Measurements from ENCODE around the gene LRRC8C.

Gene LRRC8C

GRCh38 chr1:89737985-89738510, 105.1 kb downstream of the LRRC8C start:
- DNase-seq: no peak

GRCh38 chr1:89739013-89739843, 106.3 kb downstream of the LRRC8C start:
- no peak for DNase-seq

DNA sequence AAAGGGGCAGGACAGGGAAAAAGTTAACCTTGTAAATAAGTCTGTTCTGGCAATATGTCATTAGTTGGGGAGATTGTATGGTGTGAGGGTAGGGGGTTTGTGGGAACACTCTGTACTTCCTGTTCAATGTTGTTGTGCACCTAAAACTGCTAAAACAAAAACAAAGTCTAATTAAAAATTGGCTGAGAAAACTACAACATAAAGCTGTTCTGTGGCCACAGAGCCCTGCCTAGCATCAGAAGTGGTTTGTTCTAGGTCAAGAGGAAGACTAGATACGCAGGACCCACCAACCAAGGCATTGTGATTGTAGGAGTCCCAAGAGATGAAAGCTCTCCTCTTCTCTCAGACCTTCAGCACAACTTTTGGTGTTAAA, 106.9 kb downstream of the LRRC8C start:
- no peak for DNase-seq

DNA sequence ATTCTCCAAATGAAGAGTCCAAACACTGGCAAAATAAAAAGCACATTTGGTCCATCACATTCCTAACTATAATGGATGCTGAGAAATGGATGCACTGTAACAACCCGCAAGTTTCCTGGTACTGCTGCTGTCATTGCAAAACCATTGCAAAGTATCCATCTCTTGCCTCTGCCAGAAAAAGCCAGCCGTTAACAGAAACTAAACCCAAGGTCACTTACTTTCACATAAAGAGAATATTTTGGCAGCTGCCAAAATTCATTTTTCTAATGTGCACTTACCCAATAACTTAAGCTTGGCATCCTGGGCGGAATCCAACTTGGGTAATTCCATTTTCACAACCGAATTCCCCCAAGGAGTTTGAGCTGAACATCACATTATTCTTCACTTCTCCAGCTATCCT, 110.9 kb downstream of the LRRC8C start:
- no peak for DNase-seq

DNA sequence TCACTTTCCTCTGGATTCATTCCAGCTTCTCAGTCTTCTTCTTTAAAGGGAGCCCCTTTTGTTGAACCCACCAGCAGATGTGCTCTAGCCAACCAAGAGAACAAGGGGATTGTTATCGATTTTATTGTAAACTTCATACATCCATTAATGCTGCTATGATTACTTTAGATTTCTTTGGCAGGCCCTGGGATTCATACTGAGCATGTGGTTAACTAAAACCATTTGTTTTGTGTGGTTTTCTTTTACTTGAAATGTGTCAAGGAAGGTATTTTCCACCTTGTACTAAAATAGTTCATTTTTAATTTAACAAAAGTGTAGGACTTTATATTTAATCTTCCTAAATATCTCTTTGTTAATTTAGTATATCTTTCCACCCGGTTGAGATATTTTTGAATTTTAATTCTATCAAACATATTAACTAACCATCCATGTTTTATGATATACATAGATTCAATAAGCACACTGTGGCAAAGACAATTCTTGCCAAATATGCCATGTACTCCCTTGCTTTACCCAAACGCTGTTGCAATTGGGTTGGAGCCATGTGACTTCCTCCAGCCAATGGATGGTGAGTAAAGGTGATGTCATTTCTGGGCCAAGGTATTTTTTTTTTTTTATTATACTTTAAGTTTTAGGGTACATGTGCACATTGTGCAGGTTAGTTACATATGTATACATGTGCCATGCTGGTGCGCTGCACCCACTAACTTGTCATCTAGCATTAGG, 113.7 kb downstream of the LRRC8C start:
- no peak for DNase-seq

DNA sequence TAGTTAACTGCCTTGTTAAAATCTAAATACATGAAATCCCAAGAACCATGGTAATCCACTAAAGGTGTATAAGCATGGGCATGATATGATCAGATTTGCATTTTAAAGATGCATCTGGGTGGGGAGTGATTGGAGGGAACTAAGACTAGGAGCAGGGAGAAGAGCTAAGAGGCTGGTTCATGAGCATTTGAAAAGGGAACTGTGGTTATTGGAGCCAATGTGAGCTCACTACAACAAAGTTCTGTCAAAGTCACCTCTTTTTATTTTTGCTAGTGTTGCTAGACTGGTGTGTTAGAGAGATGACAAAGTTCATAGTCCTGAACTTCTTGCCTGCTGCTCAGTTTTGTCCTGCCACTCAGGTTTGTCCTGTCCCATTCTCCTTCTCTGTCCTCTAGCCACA, 120.8 kb downstream of the LRRC8C start:
- DNase-seq: no peak

GRCh38 chr1:89754518-89754917, 121.6 kb downstream of the LRRC8C start:
- no peak for DNase-seq

- DNase-seq: no peak
Observed at GRCh38 chr1:89755591-89755990, 122.7 kb downstream of the LRRC8C start.

GRCh38 chr1:89757532-89757931, 124.6 kb downstream of the LRRC8C start:
- peak; percentile 57 for DNase-seq

- DNase-seq: no peak
Observed at GRCh38 chr1:89758156-89758555, 125.2 kb downstream of the LRRC8C start.

- DNase-seq: no peak
Observed at GRCh38 chr1:89759036-89759435, 126.1 kb downstream of the LRRC8C start.

GRCh38 chr1:89760496-89760895, 127.6 kb downstream of the LRRC8C start:
- DNase-seq: no peak

DNA sequence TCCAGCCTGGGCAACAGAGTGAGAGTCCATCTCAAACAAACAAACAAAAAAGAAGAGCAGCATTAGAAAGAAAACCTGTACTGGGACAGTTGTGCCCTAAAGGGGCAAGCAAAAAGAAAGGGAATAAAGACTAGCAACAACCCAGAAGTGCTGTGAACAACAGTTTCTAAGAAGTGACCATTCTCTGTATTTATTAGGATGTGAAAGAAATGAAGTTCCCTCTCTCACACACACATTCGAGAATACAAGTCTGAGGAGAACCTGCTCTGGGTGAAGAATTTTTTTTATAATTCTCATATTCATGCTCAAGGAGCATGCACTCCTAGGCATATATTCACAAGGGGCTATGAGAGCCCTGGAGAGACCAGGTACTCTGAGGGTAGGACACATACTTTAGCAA, 128.4 kb downstream of the LRRC8C start:
- no peak for DNase-seq

DNA sequence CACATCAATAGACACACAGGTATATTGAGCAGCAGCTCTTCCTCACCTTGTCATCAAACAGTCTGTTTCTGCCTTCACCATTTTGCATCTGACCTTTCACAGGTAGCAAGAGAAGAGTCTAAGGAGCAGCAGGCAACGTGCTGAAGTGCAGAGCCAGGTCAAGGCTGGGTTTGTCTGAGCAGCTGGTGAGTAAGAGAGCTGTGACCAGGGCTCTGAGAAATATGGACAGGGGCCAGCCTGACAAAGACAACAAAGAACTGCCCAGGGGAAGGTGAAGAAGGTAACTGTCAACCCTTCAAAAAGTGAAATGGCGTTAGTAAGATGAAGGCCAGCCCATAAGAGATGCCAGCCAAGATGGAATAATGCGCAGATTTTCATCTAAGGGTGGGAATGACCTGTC, 129.0 kb downstream of the LRRC8C start:
- DNase-seq: no peak

DNA sequence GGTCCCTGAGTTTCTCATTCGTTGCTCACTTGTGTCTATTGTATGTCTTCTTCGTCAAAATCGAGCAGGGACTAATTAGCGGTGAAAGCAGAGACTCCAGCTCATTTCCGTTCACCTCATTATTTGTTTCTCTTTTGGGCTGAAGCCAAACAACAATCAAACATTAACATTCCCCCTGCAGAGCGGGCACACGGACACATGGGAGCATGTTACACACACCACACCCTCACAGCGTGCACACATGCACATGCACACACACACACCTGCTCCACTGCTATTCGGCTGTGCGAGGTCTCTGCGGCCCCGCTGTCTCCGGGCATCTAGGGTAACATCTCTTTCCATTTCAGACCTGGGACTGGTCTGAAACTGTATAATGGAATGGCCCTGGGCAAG, 129.5 kb downstream of the LRRC8C start:
- no peak for DNase-seq

- DNase-seq: peak; percentile 92
Observed at GRCh38 chr1:89762779-89763648, 130.1 kb downstream of the LRRC8C start.

- no peak for DNase-seq
Observed at GRCh38 chr1:89763649-89763986, 130.7 kb downstream of the LRRC8C start.

DNA sequence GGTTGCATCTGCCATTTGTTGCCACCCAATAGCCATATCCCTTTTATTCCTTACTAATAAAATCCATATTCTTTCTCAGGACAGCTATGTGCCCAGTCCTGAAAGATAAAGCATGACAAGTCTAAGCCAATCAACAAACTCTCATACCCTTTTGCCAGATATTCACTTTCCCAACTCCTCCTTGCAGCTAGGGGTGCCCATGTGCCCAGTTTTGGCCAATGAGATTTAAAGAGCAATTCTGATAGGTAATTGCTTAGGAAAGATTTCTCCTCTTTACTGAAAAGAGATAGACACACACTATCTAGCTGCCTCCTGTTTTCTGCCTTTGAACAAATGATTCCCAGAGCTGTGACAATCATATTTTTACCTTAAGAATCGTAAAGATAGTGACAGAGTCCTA, 132.9 kb downstream of the LRRC8C start:
- DNase-seq: no peak

- DNase-seq: no peak
Observed at GRCh38 chr1:89767618-89768017, 134.7 kb downstream of the LRRC8C start.

Measured in femur (tissue), 1 donor.